HG03196 (cell line): Measurements from ENCODE around the gene TSPAN1.

Experiments used
- ATAC-seq: cut with Tn5 transposase; IDR thresholded peaks from one replicate; pipeline ENCODE4 v1.9.1; 2021; ENCODE audit not compliant: unreplicated experiment

The TSPAN1 gene

GRCh38 chr1:46174448-46175231 is at the start of gene TSPAN1:
TSS of gene TSPAN1 (plus strand) at chr1:46175087. CDS start at chr1:46181108, 6,021 bp downstream.
- no peak for ATAC-seq

- ATAC-seq: no peak
Observed at GRCh38 chr1:46128344-46128743, 46.5 kb upstream of the TSPAN1 start.

- no peak for ATAC-seq
Observed at GRCh38 chr1:46130121-46130520, 44.8 kb upstream of the TSPAN1 start.

DNA sequence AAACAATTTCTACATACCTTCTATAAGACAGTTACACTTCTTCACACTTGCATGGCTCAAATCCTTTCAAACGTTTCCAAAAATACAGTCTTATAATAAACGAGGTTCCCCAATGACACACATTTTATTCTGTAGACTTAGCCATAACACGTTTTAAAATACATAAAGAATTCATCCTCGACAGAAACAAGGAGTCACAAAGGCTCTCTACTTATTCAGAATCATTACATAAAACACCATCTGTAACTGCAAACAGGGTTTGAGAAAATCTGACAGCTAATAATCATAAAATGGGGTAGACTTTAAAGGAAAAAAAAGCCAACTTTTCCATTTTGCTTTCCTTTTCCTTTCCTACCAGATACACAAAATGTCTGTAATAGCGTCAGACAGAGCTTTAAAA is 44.3 kb upstream of the TSPAN1 start:
- no peak for ATAC-seq

GRCh38 chr1:46131093-46131492 is 43.8 kb upstream of the TSPAN1 start:
- ATAC-seq: no peak

- no peak for ATAC-seq
Observed at GRCh38 chr1:46131712-46132528, 43.0 kb upstream of the TSPAN1 start.

- ATAC-seq: peak; percentile 87
Observed at GRCh38 chr1:46132529-46133180, 42.2 kb upstream of the TSPAN1 start, which contains the start of gene PIK3R3. TSS of gene PIK3R3 (minus strand) at chr1:46132629. CDS start at chr1:46131952, 677 bp downstream.

DNA sequence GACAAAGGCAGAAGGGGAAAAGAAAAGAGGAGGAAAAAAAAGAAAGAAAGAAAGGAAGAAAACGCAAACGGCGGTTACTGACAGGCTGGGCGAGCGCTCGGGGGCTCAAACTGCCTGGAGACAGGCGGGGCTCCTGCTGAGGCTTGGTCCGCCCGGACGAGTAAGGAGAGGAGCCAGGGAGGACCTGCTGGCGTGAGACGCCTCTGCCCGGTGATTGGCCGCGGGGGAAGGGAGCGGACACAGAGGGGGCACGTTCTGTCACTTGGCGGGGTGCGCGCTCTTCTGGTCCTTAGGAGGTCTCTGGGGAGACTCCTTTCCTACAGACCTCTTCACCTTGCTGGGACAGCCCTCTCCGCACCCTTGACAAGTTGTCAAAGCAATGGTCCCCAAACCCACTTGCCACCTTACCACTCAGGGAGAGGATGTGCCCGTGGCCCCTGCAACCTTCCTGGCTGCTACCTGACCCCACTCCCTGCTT is 41.7 kb upstream of the TSPAN1 start:
- ATAC-seq: peak; percentile 43

DNA sequence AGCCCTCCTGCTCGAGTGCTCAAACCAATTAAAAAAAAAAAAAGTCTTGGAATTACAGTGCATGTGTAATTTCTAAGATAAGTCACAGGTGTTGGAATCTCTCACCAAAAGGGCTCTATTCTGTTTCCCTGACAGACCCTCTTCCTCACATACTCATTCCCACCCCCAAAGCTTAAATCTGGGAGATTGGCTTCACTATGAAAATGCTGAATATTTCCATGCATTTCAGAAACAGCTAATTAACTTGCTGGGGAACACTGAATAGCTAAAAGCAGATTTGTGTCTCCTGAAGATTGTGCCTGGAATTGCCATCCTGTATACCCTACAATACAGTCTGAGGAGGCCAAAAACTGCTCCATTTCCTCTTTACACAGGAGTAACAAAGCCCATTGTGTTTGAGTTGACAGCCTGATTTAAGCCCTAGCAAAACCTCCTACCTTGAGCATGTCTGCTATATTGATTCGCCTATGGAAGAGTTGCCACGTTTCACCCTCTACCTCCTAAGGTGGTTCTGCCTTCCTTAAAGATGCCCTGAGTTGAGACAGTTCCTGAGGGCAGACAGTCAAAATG is 41.0 kb upstream of the TSPAN1 start:
- no peak for ATAC-seq

- no peak for ATAC-seq
Observed at GRCh38 chr1:46134660-46135331, 40.1 kb upstream of the TSPAN1 start.

DNA sequence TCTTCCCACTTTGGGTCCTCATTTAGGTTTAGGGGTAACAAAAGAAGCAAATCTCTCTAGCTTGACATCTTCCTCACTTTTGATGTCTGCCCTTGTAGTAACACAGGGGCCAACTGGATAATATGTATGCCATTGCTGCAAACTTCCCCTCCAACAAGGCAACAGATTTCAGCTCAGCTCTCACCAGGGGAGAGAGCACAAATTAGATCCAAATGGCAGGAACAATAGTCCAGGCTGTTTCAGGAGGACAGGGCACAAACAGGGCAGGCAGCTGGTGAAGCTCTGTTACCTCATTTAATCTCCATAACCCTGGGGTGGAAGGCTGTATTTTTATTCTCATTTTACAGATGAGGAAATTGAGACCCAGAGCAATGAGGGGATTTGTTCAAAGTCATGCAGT is 38.2 kb upstream of the TSPAN1 start:
- no peak for ATAC-seq

DNA sequence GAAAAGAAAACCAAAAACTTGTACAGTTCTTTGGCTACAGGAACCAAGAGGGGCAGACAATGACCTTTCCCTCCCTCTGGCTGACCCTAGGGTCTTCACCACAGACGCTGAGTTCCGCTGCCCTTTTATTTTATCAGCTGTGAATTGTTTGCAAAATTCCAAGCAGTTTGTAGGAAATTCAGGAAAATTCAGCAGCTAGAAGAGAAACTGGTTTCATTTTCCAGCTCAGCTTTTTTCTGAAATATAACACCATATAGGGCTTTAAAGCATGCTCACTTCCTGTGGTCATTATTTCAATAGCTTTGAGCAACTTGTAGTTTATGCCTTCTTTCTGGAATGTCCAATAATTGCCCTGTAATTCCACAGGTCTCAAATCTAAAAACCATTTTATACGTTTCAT is 37.0 kb upstream of the TSPAN1 start:
- no peak for ATAC-seq

DNA sequence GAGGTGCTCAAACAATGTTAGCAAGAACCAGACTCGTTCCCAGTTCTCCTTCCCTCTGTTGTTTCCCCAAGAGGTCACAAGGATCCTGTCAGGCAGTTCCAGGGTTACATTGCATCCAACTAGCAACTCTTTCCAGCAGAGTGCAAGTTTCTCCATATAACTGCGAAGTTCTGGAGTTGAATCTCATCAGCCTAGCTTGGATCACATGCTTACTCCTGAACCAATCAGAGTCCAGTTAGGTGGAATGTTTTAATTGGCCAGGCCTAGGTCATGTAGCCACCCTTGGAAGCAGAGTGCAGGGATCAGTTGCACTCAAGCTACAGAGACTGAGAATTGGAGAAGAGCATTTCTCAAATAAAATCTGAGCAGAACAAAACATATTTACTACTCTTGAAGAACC is 26.6 kb upstream of the TSPAN1 start:
- no peak for ATAC-seq

DNA sequence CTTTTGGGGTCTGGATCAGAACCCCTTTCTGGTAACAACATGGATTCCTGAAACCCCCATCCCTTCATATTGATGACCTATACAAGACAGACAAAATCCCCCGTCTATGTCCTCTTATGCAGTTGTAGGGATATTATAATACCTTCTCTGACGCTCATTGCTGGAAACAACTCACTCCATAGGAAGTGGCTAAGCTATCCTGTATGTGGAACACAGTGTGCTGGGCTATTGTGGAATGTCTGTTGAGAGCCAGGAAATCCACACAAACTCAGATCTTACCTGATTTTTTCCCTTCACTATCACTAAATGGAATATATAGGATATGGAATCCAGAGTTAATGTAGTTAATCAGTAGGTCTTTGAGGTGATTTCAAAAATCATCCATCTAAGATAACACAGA is 24.8 kb upstream of the TSPAN1 start:
- ATAC-seq: no peak

DNA sequence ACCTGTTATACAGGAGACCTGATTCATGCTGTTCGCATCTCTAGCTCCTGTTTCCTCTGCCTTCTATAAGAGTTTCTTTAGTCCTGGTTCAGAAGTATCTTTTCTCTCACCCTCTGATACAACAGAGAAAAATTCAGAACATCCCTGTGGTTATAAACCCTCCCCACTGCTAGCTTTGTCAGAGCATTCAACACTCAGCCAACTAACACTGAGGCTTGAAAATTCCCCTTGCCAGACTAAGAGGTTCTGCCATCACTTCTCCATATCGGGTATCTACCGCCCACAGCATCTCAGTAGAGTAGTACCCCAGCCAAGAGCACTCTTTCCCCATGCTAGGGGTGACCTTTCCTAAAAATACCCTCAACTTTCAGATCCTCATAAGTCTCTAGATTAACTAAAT is 22.9 kb upstream of the TSPAN1 start:
- ATAC-seq: no peak

DNA sequence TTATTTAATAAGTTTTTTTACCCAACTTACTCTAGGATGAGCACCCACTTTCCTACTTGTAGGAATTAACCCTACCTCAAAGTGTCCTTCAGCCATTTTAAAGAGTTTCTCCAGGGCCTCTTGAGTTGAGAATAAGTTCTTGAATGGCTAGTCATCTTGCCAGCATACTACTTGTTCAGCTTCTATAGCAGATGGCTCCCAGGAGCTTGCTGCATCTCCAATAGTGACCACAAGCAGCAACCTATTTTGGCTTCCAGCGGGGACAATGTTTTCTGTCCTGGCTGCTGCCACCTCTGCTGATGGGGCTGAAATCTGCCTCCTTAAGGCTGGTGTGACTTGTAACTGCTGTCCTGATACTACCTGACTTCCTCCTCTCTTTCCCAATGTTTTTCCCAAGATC is 21.7 kb upstream of the TSPAN1 start:
- ATAC-seq: no peak

DNA sequence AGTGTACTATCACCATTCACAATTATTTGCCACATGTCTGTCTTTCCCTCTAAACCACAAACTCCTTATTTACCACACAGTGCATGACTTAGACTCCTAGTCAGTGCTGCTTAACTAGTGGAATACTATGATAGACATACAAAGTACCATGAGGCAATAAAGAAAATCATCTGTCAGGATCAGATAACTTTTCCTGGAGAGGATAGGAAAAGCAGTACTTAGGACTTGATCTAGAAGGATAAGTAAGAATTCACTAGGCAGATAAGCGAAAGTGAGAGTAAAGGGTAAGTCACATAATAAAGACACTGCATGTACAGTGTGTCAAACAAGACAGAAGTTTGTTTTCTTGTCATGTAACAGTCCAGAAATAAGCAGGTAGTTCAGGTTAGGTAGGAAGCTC is 21.2 kb upstream of the TSPAN1 start:
- ATAC-seq: no peak

DNA sequence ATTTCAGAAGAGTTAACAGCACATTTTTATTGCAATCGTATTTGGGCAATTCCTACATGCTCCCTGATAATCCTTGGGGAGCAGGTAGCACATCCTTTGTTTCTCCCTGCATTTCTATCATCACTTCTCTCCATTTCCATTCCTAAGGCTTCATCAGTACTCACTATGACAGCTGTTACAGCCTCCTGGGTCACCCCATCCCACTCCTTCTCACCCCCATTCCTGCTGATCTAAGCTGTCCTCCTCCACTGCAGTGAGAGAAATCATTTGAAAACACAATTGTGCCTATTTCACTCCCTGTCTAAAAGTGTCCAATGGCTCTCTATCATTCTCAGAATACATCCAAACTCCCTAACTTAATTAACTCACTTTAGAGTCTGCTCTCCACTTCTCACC is 17.0 kb upstream of the TSPAN1 start:
- no peak for ATAC-seq

DNA sequence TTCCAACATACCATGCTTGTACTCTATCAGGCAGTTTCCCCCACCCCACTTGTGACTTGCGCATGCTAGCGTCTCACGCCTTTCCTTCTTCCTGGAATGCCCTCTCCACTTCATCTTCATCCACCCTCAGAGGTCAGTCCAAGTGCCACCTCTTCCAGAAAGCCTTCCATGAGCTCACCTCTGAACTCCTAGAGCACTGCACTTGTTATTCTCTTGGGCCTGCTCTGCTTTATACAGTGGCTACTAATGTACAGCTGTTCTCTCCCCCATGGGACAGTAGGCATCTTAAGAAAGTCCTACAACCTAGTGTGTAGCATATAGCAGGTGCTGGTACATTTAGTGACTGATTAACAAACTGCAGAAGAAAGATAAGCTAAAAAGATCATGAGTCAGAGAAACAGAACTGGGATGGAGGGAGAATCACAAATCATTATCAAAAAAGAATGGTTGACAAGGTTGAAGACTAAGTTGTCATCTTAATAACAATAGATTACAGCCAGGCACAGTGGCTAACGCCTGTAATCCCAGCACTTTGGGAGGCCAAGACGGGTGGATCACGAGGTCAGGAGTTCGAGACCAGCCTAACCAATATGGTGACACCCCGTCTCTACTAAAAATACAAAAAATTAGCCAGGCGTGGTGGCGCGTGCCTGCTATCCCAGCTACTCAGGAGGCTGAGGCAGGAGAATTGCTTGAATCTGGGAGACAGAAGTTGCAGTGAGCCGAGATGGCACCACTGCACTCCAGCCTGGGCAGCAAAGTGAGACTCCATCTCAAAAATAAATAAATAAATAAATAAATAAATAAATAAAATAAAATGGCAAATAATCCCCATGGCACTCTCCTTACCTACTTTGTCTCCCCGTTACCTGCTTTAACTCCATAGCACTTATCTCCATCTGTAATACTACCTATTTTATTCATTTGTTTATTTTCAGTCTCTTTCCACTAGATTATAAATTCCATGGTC is 16.3 kb upstream of the TSPAN1 start:
- ATAC-seq: peak; percentile 75
